H1 (cell line): ENCODE measurements around the gene ZNF304. TPM values are rescaled to one million over a fixed set of nuclear protein-coding genes. Genes with fewer than 3 reads are reported as not detected.

Experiments used
- CTCF ChIA-PET: fragments of 300-600 bp; sonication (Branson Sonifier 250); formaldehyde crosslinking; loops from one replicate; lab custom pipeline; 2021; ENCODE audit not compliant: partially characterized antibody; lab: Charles Lee
- POLR2A ChIA-PET: fragments of 300-600 bp; sonication (Branson Sonifier 250); formaldehyde crosslinking; loops from one replicate; lab custom pipeline; 2021; ENCODE audit warnings: inconsistent platforms; ENCODE audit not compliant: partially characterized antibody; lab: Charles Lee
- DNase-seq, 2 experiments: peaks; one replicate each; pipeline versions ENCODE4 v3.0.0 to v3.0.0-alpha.2; 2010 to 2022; ENCODE audit warnings: low spot score in 2 of 2, low read depth in 1 of 2, mixed read lengths in 1 of 2
- FAIRE-seq: peaks from 2 replicates; lab custom pipeline; 2011; peaks lifted over from hg19 to GRCh38; lab: Jason Lieb, UNC
- H2AFZ ChIP-seq: 2 replicates; pipeline ENCODE4 v1.8.1; 2012; ENCODE audit warnings: low read length, inconsistent platforms
- H2AK5ac ChIP-seq: 2 replicates; pipeline ENCODE4 v1.6.1; 2013; ENCODE audit warnings: low read depth, low read length
- H2BK120ac ChIP-seq: replicated peaks from 2 replicates; pipeline ENCODE3; 2013; ENCODE audit warnings: low read depth, low read length, inconsistent platforms
- H2BK12ac ChIP-seq: 2 replicates; pipeline ENCODE4 v1.6.1; 2013; ENCODE audit warnings: low read depth, low read length
- H2BK15ac ChIP-seq: 2 replicates; pipeline ENCODE4 v1.6.1; 2013; ENCODE audit warnings: low read length
- H2BK20ac ChIP-seq: 2 replicates; pipeline ENCODE4 v1.6.1; 2013; ENCODE audit warnings: low read length
- H2BK5ac ChIP-seq: 2 replicates; pipeline ENCODE4 v1.6.1; 2013; ENCODE audit warnings: low read depth, low read length
- H3K14ac ChIP-seq: 2 replicates; pipeline ENCODE4 v1.6.1; 2013; ENCODE audit warnings: inconsistent platforms; ENCODE audit not compliant: insufficient read length
- H3K18ac ChIP-seq: 2 replicates; pipeline ENCODE4 v1.6.1; 2013; ENCODE audit warnings: low read length; ENCODE audit errors: extremely low read depth
- H3K23ac ChIP-seq: 2 replicates; pipeline ENCODE4 v1.6.1; 2013; ENCODE audit warnings: inconsistent platforms; ENCODE audit not compliant: insufficient read length
- H3K23me2 ChIP-seq: 2 replicates; pipeline ENCODE4 v1.6.1; 2013; ENCODE audit warnings: low read depth, low read length
- H3K27ac ChIP-seq: 2 replicates; pipeline ENCODE4 v1.6.1; 2011; ENCODE audit warnings: low read depth, low read length, inconsistent platforms
- H3K27me3 ChIP-seq, 4 experiments: replicated peaks in 1 of 4; 1 replicate in 1 of 4; 2 replicates in 3 of 4; pipeline versions ENCODE4 v1.6.1 to v1.8.1; 2011 to 2013; ENCODE audit warnings: low read length in 3 of 4, mild to moderate bottlenecking in 3 of 4, inconsistent platforms in 2 of 4, mixed read lengths in 2 of 4, moderate library complexity in 1 of 4; ENCODE audit not compliant: control insufficient read depth in 3 of 4, insufficient read depth in 3 of 4; ENCODE audit errors: extremely low read depth in 1 of 4
- H3K36me3 ChIP-seq, 4 experiments: 2 replicates each; pipeline versions ENCODE4 v1.6.1 to v1.8.1; 2011 to 2013; ENCODE audit warnings: mild to moderate bottlenecking in 4 of 4, low read length in 3 of 4, moderate library complexity in 2 of 4, control low read depth in 1 of 4, inconsistent platforms in 1 of 4; ENCODE audit not compliant: insufficient read depth in 4 of 4, control insufficient read depth in 2 of 4
- H3K4ac ChIP-seq: replicated peaks from 2 replicates; pipeline ENCODE3; 2013; ENCODE audit warnings: low read length, low read depth, mixed read lengths, inconsistent platforms; ENCODE audit not compliant: insufficient read length
- H3K4me1 ChIP-seq, 4 experiments: replicated peaks in 1 of 4; 1 replicate in 1 of 4; 2 replicates in 3 of 4; pipeline versions ENCODE4 v1.6.1 to v1.8.1; 2011 to 2013; ENCODE audit warnings: low read length in 3 of 4, inconsistent platforms in 2 of 4, mixed read lengths in 1 of 4; ENCODE audit not compliant: insufficient read depth in 4 of 4, control insufficient read depth in 3 of 4
- H3K4me2 ChIP-seq, 2 experiments: 2 replicates each; pipeline versions ENCODE4 v1.6.1 to v1.8.1; 2011 to 2013; ENCODE audit warnings: low read depth in 2 of 2, low read length in 2 of 2, control low read depth in 1 of 2, inconsistent platforms in 1 of 2, mild to moderate bottlenecking in 1 of 2; ENCODE audit not compliant: insufficient read depth in 1 of 2
- H3K4me3 ChIP-seq, 4 experiments: fragments of 200-600, 300-600 bp in 1 of 4; sonication (generic), shearing (Covaris generic), sonication (Bioruptor Twin) in 1 of 4; 2 replicates each; pipeline versions ENCODE4 v1.5.1 to v1.8.1; 2011 to 2016; ENCODE audit warnings: low read length in 4 of 4, low read depth in 3 of 4, control low read depth in 2 of 4, inconsistent platforms in 2 of 4, mild to moderate bottlenecking in 2 of 4, mixed read lengths in 1 of 4, moderate library complexity in 1 of 4; ENCODE audit not compliant: insufficient read depth in 2 of 4; ENCODE audit errors: extremely low read depth in 1 of 4
- H3K56ac ChIP-seq: replicated peaks from 2 replicates; pipeline ENCODE3; 2013; ENCODE audit warnings: low read depth, mild to moderate bottlenecking, mixed read lengths, low read length, inconsistent platforms; ENCODE audit not compliant: insufficient read length
- H3K79me1 ChIP-seq: 2 replicates; pipeline ENCODE4 v1.6.1; 2013; ENCODE audit warnings: low read depth, low read length, control low read depth
- H3K79me2 ChIP-seq, 2 experiments: 2 replicates each; pipeline versions ENCODE4 v1.6.1 to v1.8.1; 2012 to 2013; ENCODE audit warnings: low read length in 2 of 2, mild to moderate bottlenecking in 2 of 2, inconsistent platforms in 1 of 2; ENCODE audit not compliant: insufficient read depth in 2 of 2, control insufficient read depth in 1 of 2
- H3K9ac ChIP-seq, 4 experiments: replicated peaks in 1 of 4; 1 replicate in 1 of 4; 2 replicates in 3 of 4; pipeline versions ENCODE4 v1.6.1 to v1.8.1; 2011 to 2013; ENCODE audit warnings: low read depth in 3 of 4, low read length in 3 of 4, control low read depth in 2 of 4, mild to moderate bottlenecking in 2 of 4, moderate library complexity in 2 of 4, inconsistent platforms in 1 of 4; ENCODE audit errors: extremely low read depth in 1 of 4
- H3K9me3 ChIP-seq, 2 experiments: 2 replicates each; pipeline versions ENCODE4 v1.6.1 to v1.8.1; 2012 to 2013; ENCODE audit warnings: mild to moderate bottlenecking in 2 of 2, moderate library complexity in 2 of 2, control low read depth in 1 of 2, inconsistent platforms in 1 of 2, low read depth in 1 of 2, low read length in 1 of 2, mixed read lengths in 1 of 2; ENCODE audit not compliant: insufficient read depth in 2 of 2
- H4K20me1 ChIP-seq, 2 experiments: replicated peaks in 1 of 2; 2 replicates each; pipeline versions ENCODE3 to v1.8.1; 2011 to 2013; ENCODE audit warnings: inconsistent platforms in 2 of 2, low read length in 2 of 2, mild to moderate bottlenecking in 1 of 2; ENCODE audit not compliant: insufficient read depth in 2 of 2, control insufficient read depth in 1 of 2
- H4K5ac ChIP-seq: 2 replicates; pipeline ENCODE4 v1.6.1; 2013; ENCODE audit warnings: low read length, low read depth, mixed read lengths, inconsistent platforms; ENCODE audit not compliant: insufficient read length
- H4K8ac ChIP-seq: 2 replicates; pipeline ENCODE4 v1.8.0; 2013; ENCODE audit warnings: mild to moderate bottlenecking, moderate library complexity, low read length, inconsistent platforms; ENCODE audit not compliant: insufficient read depth; ENCODE audit errors: extremely low read depth
- H4K91ac ChIP-seq: replicated peaks from 2 replicates; pipeline ENCODE3; 2013; ENCODE audit warnings: low read length, mixed read lengths, inconsistent platforms; ENCODE audit not compliant: insufficient read length
- PHF8 ChIP-seq: fragments of 200-600 bp; sonication (generic); conservative IDR thresholded peaks from 2 replicates; pipeline ENCODE4 v1.7.1; 2012; ENCODE audit warnings: low read depth, mild to moderate bottlenecking, inconsistent platforms, low read length, moderate library complexity
- TCF12 ChIP-seq: IDR thresholded peaks from 2 replicates; pipeline ENCODE4 v1.6.1; 2011; ENCODE audit warnings: low read depth, mild to moderate bottlenecking, low read length
- WGBS, 2 experiments: shearing (Covaris generic) in 1 of 2; methylation state at CpG; one replicate each; pipeline versions ENCODE4 v1.1.6 to v1.1.7; 2013 to 2015; ENCODE audit warnings: low lambda C conversion rate in 2 of 2, mixed read lengths in 2 of 2, inconsistent platforms in 1 of 2, low coverage in 1 of 2, missing lambda C conversion rate in 1 of 2; ENCODE audit not compliant: insufficient replicate concordance in 2 of 2, insufficient coverage in 1 of 2, insufficient read length in 1 of 2; ENCODE audit errors: extremely low coverage in 1 of 2, missing lambda C conversion rate in 1 of 2; 5-methylcytosine and 5-hydroxymethylcytosine counted together
- polyA plus RNA-seq, 7 experiments: library from polyadenylated mRNA; depleted of rRNA in 3 of 7; stranded (reverse) in 5 of 7; unstranded in 2 of 7; fragments of >200 nt in 5 of 7; fragments of 200-250 nt in 2 of 7; gene quantifications; 1 replicate in 5 of 7; 2 replicates in 1 of 7; 4 replicates in 1 of 7; pipeline versions ENCODE4 v1.2.1 to v1.2.3, GENCODE V29; 2011 to 2013; ENCODE audit warnings: missing spikeins in 2 of 7, mixed read lengths in 2 of 7
- total RNA-seq: library from RNA; stranded (reverse); fragmentation: NEBNext Ultra II Directional; extraction: Animal tissue kit (Norgen Biotek cat#: 25700); gene quantifications from 2 replicates; pipeline ENCODE4 v1.2.1, GENCODE V29; 2021

ZNF304 gene
- total and polyA plus RNA-seq, 2 of the 8 experiments (the other 6 are each of a cell fraction or from before 2014, with no cell fraction given) = 4.3 to 10.5 TPM

- H3K79me1 ChIP-seq = no peaks in the 10 kb centered on the region
- H2BK20ac ChIP-seq = no peak overlapping the region
- H3K4me3 ChIP-seq = no peak overlapping the region
- no peaks in the 10 kb centered on the region for H3K27me3 ChIP-seq
- H3K36me3 ChIP-seq = peaks cover 0 to 10% (median under 1%) of the 10 kb centered on the region in 4 experiments; a peak in 3 of 8 replicates
- no peak overlapping the region for H3K4ac ChIP-seq
- no peak for DNase-seq
- H3K56ac ChIP-seq = no peak overlapping the region
- ChIA-PET POLR2A (interaction anchor here (1.1 to 1.9 kb wide), 5 partner anchors 9 to 94 kb away, joined by 3 to 4 read pairs (median 3); partner anchors contain the start of genes ZNF304 and ZNF805), CTCF (interaction anchor here (1.4 kb wide), 1 partner anchor 230 kb away, joined by 6 read pairs; no protein-coding TSS in a partner anchor)
- H3K27ac ChIP-seq = no peak overlapping the region
- H4K5ac ChIP-seq = no peak overlapping the region
- H4K8ac ChIP-seq = no peak overlapping the region
- no peak overlapping the region for H2BK5ac ChIP-seq
- no peak overlapping the region for H3K23ac ChIP-seq
- H2BK15ac ChIP-seq = no peak overlapping the region
- no peaks in the 10 kb centered on the region for H3K23me2 ChIP-seq
- no peak overlapping the region for H3K9ac ChIP-seq
- no peaks in the 10 kb centered on the region for H3K9me3 ChIP-seq
- H2AFZ ChIP-seq = no peak overlapping the region
- H3K4me2 ChIP-seq = no peak overlapping the region
- H3K4me1 ChIP-seq = no peaks in the 10 kb centered on the region
- no peak overlapping the region for H2BK120ac ChIP-seq
- H2AK5ac ChIP-seq = no peak overlapping the region
- no peak for FAIRE-seq
- no peak overlapping the region for H3K14ac ChIP-seq
- no peaks in the 10 kb centered on the region for H3K79me2 ChIP-seq
- WGBS, 2 experiments = 88% methylated on average over 4 of the region's 4 CpGs; no CpG with 5 or more reads in 1 of the 2 experiments
- TF ChIP-seq PHF8 (no peak), TCF12 (no peak)
- H4K91ac ChIP-seq = no peak overlapping the region
- H3K18ac ChIP-seq = no peak overlapping the region
- no peak overlapping the region for H2BK12ac ChIP-seq
- peaks cover 0 to 3% of the 10 kb centered on the region in 2 experiments for H4K20me1 ChIP-seq
Observed at GRCh38 chr19:57334191-57334590, 16.9 kb upstream of the ZNF304 start.
